A172 (cell line): ENCODE measurements around the gene CDK17. TPM values are rescaled to one million over a fixed set of nuclear protein-coding genes. Genes with fewer than 3 reads are reported as not detected.
"Not testable (repeated sequence)": the region's sequence is repeated elsewhere in the genome, so short reads cannot be mapped to it uniquely, and the experiment has no call there.

Experiments used
- DNase-seq: peaks from one replicate; pipeline ENCODE4 v3.0.0-alpha.2; 2015; ENCODE audit warnings: low spot score
- total RNA-seq: library from RNA; depleted of rRNA; stranded (reverse); fragments of >200 nt; shearing (Covaris generic); gene quantifications from 2 replicates; pipeline ENCODE4 v1.2.3, GENCODE V29; 2014

CDK17 gene
- total RNA-seq, 1 experiment from 2014 or later = 43.3 TPM

- DNase-seq = no peak
Measured at GRCh38 chr12:96356831-96357230, 43.4 kb downstream of the CDK17 start.

DNA sequence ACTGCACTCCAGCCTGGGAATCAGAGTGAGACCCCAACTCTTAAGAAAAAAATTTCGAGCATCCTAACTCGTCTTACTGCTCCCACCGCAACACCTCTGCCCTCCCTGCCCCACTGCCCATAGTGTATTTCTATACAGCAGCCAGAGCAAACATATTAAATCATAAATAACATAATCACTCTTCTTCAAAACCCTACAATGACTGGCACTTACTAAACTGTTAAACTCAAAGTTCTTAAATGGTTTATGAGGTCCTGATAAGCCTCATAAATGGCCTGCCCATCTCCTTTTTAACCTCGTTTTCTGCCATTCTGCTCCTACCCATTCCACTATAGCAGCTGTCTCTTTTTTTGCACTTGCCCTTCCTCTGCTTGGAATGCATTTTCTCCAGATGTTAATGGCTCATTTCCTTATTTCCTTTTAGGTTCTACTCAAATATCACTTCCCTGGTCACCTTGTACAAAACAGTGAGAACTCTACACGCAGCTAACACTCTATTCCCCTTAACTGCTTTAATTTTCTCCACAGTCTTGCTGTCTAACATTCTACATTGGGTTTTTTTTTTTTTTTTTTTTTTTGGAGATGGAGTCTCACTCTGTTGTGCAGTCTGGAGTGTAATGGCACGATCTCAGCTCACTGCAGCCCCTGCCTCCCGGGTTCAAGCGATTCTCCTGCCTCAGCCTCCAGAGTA is 45.2 kb downstream of the CDK17 start:
- no peak for DNase-seq

- DNase-seq = no peak
Measured at GRCh38 chr12:96354326-96354725, 45.9 kb downstream of the CDK17 start.

DNA sequence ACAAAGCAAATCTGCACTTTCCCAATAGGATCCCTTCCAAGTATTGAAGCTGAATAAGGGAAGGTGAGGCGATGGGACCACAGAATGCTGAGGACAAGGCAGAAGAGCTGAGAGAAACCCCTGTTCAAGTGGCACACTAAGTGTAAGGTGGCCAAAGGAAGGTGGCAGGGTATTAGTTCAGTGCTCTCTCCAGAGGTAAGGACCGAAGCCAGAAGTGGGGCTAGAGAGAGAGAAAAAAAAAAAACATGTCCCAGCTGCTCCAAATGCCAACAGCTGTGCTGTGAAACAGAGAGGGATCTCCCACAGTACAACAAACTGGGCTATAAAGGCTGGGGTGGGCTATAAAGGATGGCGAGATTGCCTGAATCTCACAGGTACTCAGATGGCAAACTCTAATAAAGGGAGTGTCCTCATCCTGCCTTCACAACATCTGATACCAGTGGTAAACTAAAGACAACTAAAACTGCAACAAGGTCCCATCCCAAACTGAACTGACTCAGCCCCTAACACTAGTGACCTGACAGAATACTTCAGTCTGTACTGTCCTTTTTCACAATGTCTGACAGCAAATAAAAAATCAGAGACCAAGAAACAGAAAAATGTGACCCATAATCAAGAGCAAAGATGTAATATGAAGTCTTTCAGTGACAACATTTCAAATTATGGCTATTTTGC is 47.9 kb downstream of the CDK17 start:
- no peak for DNase-seq

GRCh38 chr12:96350982-96351381 is 49.3 kb downstream of the CDK17 start:
- no peak for DNase-seq

DNA sequence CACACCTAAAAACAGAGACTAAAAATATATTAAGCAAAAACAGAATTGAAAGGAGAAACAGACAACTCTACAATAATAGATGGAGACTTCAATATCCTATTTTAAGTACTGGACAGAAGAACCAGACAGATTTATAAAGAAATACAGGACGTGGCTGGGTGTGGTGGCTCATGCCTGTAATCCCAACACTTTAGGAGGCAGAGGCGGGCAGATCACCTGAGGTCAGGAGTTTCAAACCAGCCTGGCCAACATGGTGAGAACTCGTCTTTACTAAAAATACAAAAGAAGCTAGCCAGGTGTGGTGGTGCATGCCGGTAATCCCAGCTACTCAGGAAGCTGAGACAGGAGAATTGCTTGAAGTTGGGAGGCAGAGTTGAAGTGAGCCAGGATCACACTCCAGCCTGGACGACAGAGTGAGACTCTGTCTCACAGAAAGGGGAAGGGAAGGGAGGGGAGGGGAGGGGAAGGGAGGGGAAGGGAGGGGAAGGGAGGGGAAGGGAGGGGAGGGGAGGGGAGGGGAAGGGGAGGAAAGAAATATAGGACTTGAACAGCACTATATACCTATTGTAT is 53.0 kb downstream of the CDK17 start:
- no peak for DNase-seq

GRCh38 chr12:96346716-96347115 is 53.5 kb downstream of the CDK17 start:
- not testable (repeated sequence) for DNase-seq

- DNase-seq = no peak
Measured at GRCh38 chr12:96344124-96344695, 56.0 kb downstream of the CDK17 start.

- no peak for DNase-seq
Measured at GRCh38 chr12:96343347-96343954, 56.8 kb downstream of the CDK17 start.

GRCh38 chr12:96339666-96340065 is 60.6 kb downstream of the CDK17 start:
- not testable (repeated sequence) for DNase-seq

GRCh38 chr12:96338852-96339471 is 61.3 kb downstream of the CDK17 start:
- DNase-seq = no peak

- no peak for DNase-seq
Measured at GRCh38 chr12:96337953-96338352, 62.3 kb downstream of the CDK17 start.

GRCh38 chr12:96336489-96336888 is 63.8 kb downstream of the CDK17 start:
- DNase-seq = no peak

DNA sequence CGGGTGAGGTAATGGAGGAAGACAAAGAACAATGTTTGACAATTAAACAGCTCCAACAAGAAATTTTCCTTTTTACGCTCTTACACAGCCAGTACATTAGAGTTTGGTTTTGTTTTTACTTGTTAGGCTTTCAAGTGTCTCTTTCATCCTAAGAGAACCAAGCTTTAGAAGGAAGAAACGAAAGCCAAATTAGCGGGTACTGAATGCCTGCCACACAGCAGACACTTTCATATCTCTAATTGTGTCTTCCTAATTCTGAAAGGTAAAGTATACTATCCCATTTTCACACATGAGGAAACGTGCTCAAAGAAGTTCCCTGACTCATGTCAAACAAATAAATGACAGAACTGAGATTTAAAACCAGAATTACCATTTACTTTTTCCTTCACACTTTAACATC is 65.0 kb downstream of the CDK17 start:
- DNase-seq = no peak

GRCh38 chr12:96334502-96334901 is 65.7 kb downstream of the CDK17 start:
- DNase-seq = no peak

DNA sequence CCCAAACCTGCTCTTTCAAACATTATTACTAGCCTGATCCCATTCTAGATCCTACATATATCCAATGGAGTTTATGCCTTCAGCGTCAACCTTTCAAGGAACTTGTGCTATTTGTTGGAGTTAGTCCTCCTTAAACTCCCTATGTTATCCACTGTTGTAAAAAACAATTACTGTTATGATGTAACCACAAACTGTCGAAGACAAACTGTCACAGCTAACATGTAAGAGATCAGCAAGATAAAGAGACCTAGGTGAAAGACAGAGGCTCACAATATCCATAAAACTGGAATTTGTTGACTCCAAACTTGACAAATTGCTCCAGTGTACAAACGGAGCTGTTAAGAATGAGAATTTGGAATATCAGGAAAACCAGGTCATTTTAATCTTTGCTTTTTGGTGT is 70.7 kb downstream of the CDK17 start:
- DNase-seq = no peak

DNA sequence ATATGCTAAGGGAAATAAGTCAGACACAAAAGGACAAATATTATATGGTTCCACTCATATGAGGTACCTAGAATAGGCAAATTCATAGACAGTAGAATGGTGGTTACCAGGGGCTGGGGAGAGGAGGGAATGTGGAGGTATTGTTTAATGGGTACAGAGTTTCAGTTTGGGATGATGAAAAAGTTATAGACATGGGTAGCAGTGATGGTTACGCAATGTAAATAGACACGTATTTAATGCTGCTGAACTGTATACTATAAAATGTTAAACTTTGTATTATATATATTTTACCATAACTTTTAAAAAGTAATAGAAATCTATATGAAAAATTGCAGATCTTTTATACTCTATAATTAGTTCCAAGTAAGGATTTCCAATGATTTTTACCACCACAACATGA is 71.2 kb downstream of the CDK17 start:
- DNase-seq = no peak

DNA sequence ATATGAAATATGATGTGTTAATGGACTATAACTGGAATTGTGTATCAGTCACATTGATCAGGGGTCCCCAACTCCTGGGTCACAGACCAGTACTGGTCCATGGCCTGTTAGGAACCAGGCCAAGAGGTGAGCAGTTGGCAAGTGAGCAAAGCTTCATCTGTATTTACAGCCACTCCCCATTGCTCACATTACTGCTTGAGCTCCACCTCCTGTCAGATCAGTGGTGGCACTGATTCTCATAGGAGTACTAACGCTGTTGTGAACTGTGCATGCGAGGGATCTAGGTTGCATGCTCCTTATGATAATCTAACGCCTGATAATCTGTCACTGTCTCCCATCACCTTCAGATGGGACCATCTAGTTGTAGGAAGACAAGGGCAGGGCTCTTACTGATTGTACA is 72.3 kb downstream of the CDK17 start:
- DNase-seq = no peak

- DNase-seq = no peak
Measured at GRCh38 chr12:96327346-96327745, 72.9 kb downstream of the CDK17 start.

DNA sequence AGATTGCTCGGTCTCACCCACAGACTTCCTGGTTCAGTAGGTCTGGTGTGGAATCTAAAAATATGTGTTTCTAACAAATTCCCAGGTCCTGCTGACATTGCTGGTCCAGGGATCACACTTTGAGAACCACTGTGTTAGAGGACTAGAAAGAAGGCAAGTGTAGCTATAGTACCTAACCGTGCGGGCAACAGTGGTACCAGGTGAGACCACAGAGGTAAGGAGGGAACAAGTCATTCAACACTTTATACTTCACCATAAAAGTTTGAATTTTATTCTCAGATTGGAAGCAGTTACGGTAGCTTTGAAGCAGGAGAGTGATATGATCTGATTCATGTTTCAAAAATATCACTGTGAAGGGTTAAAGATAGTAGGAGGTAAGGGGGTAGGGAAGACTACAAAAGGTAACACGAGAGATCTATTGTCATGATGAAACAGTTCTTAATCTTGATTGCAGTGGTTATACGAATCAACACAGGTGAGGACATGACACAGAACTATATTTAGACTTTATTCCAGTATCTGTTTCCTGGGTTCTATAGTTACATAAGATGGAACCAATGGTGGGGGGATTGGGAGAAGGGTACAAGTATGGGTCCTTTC is 73.5 kb downstream of the CDK17 start:
- no peak for DNase-seq

DNA sequence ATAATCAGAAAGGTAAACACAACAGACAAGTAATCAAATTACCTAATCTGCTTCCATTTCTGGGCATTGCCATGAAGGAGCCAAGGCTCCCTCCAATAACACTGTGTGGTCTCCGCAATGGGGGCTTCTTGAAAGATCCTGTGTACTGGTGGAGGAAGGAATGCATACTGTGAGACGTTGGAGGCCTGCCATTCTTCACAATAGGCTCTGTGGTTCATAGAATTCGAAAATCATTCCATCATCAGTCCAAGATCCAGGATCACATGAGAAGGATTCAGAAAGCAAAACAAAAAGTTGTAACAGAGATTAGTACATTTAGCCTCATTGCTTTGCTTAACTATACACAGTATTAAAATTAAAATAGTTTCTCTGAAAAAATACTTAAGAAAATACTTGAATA is 76.3 kb downstream of the CDK17 start:
- DNase-seq = no peak

DNA sequence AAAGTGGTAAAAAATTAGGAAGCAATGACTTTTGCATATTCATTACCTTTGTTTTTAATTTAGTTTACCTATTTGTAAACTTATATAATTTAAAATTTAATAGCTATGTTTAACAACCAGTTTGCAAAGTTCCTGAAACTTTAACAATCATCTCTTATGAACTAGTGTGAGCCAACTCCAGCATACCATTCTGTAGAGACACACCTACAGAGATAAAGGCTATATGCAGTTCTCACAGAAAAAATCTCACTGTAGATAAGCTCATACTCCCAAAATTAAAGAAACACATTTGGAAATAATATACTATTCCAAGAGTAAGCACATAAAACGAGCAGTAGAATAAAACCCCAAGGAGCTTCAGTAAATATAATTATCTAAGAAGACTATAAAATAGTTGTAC is 77.5 kb downstream of the CDK17 start:
- DNase-seq = no peak
